ENCODE data around the gene C10orf90.

The C10orf90 gene

GRCh38 chr10:126528315-126528835 lies 142.1 kb downstream of the C10orf90 start:
- Histone ChIP-seq H3K36me3 (no peaks in the 10 kb centered on the region), H3K9me3 (no peaks in the 10 kb centered on the region), H3K27me3 (no peaks in the 10 kb centered on the region), H3K4me1 (ENCODE audit: control insufficient read depth in 1 of 2, insufficient read depth in 1 of 2, low read depth in 1 of 2, low read length in 1 of 2) (no peaks in the 10 kb centered on the region), H3K4me3 (ENCODE audit: low read depth in 1 of 2, low read length in 1 of 2) (no peak overlapping the region), H3K27ac (no peak overlapping the region)
- TF ChIP-seq, protein P1, sequence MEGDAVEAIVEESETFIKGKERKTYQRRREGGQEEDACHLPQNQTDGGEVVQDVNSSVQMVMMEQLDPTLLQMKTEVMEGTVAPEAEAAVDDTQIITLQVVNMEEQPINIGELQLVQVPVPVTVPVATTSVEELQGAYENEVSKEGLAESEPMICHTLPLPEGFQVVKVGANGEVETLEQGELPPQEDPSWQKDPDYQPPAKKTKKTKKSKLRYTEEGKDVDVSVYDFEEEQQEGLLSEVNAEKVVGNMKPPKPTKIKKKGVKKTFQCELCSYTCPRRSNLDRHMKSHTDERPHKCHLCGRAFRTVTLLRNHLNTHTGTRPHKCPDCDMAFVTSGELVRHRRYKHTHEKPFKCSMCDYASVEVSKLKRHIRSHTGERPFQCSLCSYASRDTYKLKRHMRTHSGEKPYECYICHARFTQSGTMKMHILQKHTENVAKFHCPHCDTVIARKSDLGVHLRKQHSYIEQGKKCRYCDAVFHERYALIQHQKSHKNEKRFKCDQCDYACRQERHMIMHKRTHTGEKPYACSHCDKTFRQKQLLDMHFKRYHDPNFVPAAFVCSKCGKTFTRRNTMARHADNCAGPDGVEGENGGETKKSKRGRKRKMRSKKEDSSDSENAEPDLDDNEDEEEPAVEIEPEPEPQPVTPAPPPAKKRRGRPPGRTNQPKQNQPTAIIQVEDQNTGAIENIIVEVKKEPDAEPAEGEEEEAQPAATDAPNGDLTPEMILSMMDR (IDR thresholded peaks at IDR 0.05) = no peak

DNA sequence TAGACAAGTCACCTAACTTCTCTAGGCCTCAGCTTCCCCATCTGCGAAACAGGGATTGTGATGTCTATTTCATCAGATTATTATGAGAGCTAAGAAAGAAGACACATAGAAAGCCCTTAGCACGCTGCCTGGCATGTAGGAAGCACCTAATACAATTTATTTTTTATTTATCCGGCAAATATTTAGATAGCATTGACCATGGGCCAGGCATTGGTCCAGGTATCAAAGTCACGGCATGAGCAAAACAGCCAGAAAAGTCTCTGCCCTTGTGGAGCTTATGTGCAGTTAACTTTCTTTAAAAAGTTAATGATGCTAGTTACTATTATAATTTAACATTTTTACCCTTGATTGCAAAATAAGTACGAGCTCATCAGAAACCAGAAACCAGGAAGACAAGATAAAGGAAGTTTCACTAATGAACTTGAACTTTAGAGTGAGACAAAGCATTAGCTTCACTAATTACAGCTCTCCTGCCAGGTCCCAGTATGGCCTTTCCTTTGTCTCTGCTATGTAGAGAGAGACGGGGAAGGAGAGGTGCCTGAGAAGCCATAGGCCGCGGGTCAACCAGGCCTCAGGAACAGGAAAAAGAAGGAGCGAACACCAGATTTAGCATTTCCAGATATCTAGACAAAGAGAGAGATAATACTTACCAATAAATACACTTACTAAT lies 142.7 kb downstream of the C10orf90 start:
- H3K4me1 ChIP-seq (ENCODE audit: control insufficient read depth in 1 of 2, insufficient read depth in 1 of 2, low read depth in 1 of 2, low read length in 1 of 2) = no peaks in the 10 kb centered on the region
- no peaks in the 10 kb centered on the region for H3K27me3 ChIP-seq
- H3K4me3 ChIP-seq (ENCODE audit: low read depth in 1 of 2, low read length in 1 of 2) = no peak overlapping the region
- TF ChIP-seq, protein P1 (IDR thresholded peaks at IDR 0.05) = no peak
- H3K9me3 ChIP-seq = no peaks in the 10 kb centered on the region
- no peaks in the 10 kb centered on the region for H3K36me3 ChIP-seq
- no peak overlapping the region for H3K27ac ChIP-seq

DNA sequence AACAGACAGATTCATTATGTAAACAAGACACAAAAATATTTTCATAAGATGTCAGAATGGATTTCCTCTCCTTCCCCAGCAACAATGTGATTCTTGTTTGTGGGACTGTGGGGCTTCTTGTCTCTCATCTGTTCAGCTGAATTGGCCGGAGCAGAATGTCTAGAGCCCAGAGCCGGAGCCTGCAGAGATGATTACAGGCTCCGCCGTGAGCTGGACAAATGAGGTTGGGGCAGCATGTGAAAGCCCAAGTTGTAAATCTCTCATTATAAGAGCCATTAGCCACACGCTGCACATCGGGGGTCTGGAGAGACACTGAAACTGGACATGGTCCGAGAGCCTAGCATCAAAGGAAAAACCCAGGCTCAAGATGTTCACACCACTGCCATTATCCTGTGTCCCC lies 145.2 kb downstream of the C10orf90 start:
- Histone ChIP-seq H3K36me3 (no peaks in the 10 kb centered on the region), H3K4me3 (ENCODE audit: low read depth in 1 of 2, low read length in 1 of 2) (no peak overlapping the region), H3K27me3 (no peaks in the 10 kb centered on the region), H3K4me1 (ENCODE audit: control insufficient read depth in 1 of 2, insufficient read depth in 1 of 2, low read depth in 1 of 2, low read length in 1 of 2) (no peaks in the 10 kb centered on the region), H3K27ac (no peak overlapping the region), H3K9me3 (no peaks in the 10 kb centered on the region)
- TF ChIP-seq, protein P1 (IDR thresholded peaks at IDR 0.05) = no peak

- TF ChIP-seq, protein P1 (IDR thresholded peaks at IDR 0.05) = no peak
- H3K4me3 ChIP-seq (ENCODE audit: low read depth in 1 of 2, low read length in 1 of 2) = no peak overlapping the region
- no peaks in the 10 kb centered on the region for H3K9me3 ChIP-seq
- H3K27me3 ChIP-seq = no peaks in the 10 kb centered on the region
- H3K36me3 ChIP-seq = no peaks in the 10 kb centered on the region
- no peaks in the 10 kb centered on the region for H3K4me1 ChIP-seq (ENCODE audit: control insufficient read depth in 1 of 2, insufficient read depth in 1 of 2, low read depth in 1 of 2, low read length in 1 of 2)
- H3K27ac ChIP-seq = no peak overlapping the region
Observed at GRCh38 chr10:126524526-126524925, 146.0 kb downstream of the C10orf90 start.

GRCh38 chr10:126523071-126523470 lies 147.4 kb downstream of the C10orf90 start:
- H3K9me3 ChIP-seq = no peaks in the 10 kb centered on the region
- no peaks in the 10 kb centered on the region for H3K27me3 ChIP-seq
- no peaks in the 10 kb centered on the region for H3K36me3 ChIP-seq
- TF ChIP-seq, protein P1 (IDR thresholded peaks at IDR 0.05) = no peak
- H3K4me3 ChIP-seq (ENCODE audit: low read depth in 1 of 2, low read length in 1 of 2) = no peak overlapping the region
- no peaks in the 10 kb centered on the region for H3K4me1 ChIP-seq (ENCODE audit: control insufficient read depth in 1 of 2, insufficient read depth in 1 of 2, low read depth in 1 of 2, low read length in 1 of 2)
- H3K27ac ChIP-seq = no peak overlapping the region

Data from neutrophil (primary cell).